GM18519 (cell line): ENCODE measurements around the gene IGF1R.

Experiments used
- ATAC-seq: cut with Tn5 transposase; IDR thresholded peaks from one replicate; pipeline ENCODE4 v1.9.1; 2021; ENCODE audit warnings: mild to moderate bottlenecking, moderate library complexity; ENCODE audit not compliant: unreplicated experiment, low FRiP score

The IGF1R gene

DNA sequence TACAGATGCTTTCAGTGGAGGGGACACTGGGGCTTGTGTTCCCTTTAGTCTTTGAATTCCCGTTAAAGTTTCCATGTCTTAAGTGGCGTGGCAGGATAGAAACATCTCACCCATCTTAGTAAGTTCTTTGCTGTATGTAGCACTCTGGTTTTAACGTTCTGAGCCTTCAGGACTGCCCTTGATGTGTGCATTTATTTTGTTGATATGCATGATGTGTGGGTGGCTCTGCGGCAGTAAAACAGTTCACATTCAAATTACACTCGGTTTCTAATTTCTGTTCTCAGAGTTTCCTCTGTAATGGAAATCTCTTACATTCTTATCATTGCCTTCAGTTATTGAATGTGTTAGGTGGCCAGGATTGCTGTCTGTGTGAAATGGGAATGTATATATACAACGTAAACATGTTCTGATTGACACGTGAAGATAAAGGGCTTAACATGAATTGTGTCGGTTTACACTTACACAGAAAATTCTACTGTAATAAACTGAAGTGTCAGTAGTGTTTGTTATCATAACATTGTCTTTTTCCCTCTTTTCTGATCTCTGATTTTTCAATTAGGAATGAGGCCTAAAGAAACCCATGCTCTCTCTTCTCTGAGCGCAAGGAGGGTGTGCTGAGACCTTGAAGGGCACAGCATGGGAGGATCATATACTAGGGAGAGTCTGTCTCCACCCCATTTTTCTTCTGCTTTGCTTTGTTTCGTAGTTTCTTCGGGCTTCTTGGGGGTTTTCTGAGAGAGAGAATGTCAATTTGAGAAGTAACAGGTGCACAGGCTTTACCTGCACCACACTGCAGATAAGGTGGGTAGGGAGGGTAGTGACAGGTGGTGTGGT is 51.5 kb downstream of the IGF1R start:
- no peak for ATAC-seq

DNA sequence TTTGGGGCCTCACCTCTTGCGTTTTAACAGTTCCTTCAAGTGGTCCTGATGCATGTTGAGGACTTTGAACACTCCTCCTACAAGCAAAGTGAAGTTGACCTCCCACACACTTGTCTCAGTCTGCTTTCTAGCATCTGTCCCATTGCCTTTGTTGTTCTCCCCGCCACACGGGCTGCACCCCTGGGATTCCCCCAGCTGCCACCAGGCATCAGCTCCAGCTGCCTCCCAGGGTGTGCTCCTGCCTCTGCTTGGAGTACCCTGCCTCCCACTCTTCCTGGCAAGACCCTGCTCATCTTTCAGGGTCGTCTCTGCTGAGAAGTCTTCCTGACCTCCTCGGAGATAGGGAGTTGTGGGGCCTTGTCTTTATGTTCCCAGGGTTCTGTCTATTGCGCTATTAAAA is 52.2 kb downstream of the IGF1R start:
- ATAC-seq = no peak

DNA sequence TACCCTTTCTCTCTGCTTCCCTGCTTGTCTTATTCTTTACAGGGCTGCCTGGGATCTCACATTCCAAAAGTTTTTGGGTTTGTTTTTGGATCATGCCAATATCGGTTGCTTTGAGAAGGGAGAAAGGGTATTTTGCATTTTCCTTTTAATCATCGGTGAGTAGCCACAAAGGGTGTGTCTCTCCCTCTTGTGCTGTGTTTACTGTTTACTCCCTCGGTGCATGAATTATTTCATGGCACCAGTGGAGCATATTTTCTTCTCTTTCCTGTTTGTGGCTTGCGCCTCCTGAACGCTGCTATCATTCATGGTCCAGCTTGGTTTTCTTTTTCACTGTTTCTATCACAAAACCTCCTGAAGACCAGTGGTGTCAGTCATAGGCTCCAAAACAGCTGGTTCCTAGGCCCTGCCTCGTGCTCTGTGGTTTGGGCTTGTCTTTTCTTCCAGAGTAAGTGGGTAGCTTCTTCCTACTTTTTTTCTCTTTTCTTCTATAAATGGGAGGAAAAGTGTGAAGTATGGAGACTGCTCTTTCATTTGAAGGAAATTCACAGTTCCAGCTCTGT is 54.9 kb downstream of the IGF1R start:
- no peak for ATAC-seq

DNA sequence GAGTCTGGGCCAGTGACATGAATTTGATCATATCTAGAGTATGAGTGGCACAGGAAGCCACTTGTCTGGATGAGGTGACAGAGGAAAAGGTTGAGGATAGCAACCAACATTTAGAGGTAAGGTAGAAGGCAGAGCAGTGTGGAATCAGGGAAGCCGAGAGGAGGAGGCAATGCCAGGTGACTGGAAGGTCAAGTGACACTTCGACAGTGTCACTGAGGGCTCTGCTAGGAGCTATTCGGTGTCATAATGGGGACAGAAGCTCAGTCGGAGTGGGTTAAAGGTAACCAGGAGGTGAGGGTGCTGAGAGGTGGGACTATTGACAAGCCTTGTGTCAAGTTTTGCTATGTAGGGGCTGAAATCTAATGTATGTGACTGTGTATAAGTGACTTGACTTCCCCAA is 56.7 kb downstream of the IGF1R start:
- ATAC-seq = no peak

DNA sequence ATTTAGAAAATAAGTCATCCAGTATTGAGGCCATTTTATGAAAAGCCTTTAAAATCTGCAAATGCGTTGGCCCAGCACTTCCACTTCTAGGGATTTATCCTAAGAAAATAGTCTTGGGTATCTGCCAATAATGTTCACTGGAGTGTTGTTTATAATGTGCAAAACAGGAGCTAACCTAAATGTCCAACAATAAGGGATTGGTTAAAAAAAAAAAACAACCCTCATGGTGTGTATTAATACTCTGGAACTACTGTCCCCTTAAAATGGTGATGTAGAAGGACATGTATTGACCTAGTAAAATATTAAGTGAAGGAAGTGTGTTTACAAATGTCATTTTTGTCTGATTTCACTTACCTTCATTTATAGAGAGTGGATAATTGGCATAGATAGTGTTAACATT is 58.0 kb downstream of the IGF1R start:
- no peak for ATAC-seq

DNA sequence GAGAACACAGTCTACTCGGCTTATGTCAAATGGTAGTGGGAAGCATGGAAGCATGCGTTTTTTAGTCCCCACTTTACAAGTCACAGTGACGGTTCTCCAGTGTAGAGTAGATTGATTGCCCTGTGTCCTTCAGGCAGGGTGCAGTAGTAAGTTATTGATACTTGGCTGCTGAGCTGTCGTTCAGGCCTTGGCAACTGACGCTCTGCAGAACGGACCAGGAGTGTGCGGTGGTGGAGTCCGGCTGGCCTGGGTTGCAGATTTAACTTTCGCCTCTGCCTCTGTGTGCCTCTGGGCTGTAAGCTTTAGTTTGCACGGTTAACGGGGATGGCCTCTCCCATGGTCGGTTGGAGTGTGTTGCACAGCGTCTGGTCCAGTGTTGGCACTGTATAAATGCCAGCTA is 58.6 kb downstream of the IGF1R start:
- no peak for ATAC-seq

DNA sequence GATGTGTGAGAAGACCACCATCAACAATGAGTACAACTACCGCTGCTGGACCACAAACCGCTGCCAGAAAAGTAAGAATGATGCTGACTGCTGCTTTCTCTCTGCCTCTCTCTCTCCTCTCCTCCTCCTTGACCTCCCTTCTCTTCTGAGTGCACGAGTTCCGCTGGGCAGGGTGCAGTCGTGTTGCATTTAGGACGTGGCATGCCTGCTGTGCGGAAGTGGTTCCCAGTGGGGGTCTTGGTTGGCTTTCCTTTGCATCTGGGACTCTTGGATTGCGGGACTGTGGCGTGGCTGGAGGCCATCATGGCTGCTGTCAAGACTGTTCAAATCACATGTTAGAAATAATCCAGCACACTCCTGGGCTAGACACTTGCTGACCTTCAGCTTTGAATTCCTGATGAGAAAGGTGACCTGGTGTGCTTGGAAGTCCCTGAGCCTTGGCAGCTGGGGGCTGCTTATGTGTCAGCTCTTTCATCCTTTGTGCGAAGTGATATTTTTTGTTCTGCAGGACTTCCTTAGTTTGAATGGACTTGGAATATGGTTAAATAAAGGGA is 59.8 kb downstream of the IGF1R start:
- no peak for ATAC-seq

DNA sequence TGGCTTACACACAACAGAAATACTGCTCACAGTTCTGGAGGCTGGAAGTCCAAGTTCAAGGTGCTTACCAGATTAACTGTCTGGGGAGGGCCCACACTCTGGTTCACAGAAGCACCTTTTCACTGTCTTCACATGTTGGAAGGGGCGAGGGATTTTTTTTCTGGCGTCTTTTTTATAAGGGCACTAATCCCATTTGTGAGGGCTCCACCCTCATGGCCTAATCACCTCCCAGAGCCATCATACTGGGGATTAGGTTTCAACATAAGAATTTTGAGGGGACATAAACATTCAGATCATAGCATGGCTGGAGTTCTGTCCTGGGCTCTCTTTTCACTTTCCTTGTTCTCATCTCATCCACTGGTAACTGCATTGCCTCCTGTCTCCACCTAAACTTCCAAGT is 63.5 kb downstream of the IGF1R start:
- ATAC-seq = no peak

DNA sequence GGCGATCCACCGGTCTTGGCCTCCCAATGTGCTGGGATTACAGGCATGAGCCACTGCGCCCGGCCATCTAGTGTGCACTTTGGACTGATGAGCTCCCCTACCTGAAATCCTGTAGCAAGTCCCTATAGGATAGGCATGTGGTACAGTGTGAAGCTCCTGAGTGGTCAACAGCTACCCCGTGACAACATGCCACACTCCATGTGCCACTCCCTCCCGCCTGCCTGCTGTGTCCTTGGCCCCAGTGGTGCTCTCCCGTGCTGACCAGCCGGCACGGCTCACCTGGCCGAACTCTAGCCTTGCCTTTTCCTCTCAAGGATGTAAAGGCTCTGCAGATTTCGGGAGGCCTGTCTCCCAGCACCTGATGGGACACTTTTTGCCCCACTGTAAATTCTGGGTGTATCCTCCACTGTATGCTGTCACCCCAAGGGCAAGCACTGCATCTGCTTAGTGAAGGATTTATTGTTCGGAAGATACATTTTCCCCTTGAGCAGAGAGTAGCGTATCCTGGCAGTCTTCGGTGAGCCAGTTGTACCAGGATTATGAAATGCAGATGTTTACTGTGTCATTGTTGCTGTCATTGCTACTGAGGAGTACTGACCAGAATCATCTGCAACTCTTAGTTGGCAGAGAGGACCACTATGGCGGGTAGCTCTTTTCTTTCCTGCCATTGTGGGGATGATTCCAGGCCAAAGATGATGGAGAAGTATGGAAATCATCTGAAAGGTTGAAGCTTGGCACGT is 64.7 kb downstream of the IGF1R start:
- ATAC-seq = no peak

DNA sequence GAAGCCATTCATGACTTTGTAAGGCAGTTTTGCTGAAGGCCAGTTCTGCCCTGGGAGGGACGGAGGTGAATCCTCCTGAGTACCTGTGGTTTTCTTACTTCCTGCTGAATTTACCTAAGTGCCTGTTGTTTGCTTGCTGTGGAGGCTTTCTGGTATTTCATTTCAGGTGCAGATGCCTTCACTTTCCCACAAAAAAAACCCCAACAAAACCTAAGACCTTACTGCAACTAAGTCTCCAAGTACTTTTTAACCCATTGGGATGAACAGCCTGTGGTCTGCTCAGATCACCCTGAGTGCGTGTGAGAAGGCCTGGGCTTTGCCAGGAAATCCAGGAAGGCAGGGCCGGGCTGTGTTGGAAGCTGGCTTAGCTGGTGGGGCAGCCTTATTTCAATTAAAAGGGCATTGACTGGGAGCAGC is 65.3 kb downstream of the IGF1R start:
- no peak for ATAC-seq

DNA sequence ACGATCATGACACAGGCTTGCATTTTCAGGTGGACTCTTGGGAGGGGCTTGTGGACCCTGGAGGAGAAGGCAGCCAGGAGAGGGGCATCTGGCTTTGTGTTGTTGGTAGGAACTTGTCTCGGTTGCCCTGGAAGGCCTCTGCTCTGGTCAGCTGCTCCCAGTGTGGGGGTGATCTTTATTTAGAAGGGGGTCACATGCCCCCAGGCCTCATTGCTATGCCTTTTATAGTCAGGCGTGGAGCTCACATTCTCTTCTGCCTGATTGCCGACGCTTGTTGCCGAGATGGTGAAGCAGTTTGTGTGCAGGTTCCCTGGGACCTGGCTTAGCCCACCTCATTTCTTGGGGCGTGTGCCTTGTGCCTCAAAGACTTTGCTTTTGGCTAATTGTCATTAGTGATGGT is 66.6 kb downstream of the IGF1R start:
- ATAC-seq = no peak

DNA sequence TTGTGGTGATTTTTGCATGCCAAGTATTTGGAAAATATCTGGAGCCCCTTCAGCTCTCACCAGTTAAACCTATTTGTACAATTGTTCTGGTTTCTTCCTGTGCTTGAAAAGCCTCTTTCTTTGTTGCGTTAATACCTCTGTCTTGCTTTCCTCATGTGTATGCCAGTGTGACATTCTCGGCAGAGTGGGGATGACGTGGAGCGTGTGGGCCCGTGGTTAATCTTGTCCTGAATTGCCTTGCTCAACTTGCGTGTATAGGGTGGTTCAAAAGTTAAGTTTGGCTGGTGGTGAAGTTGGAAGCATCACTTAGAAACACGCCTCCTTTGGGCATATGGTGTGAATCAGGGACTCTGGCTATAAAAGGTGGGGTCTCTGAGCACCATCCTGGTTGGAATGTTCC is 67.1 kb downstream of the IGF1R start:
- no peak for ATAC-seq

DNA sequence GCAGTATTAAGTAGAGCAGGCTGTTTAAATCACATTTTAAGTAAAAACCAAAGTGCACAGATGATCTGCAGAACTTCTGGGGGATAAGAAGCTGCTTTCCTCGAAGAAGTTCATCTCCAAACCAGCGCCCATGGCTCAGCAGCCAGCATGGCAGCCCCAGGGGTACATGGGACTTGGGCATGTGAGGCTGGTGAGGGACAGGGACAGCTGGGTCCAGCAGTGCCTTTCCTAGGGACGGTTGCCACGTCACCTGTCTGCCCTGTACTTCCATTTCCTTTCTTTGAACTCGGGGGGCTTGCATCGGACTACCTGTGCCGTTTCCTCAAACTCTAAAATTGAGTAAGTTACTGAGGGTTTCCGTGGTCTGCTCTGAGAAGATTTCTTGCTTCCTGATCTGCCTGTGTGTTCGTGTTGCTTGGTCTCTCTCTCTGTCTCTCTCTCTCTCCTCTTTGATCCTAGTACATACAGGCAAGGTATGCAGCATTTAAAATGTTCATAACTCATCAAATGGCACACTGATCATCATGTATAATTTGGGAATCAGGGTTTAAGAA is 67.6 kb downstream of the IGF1R start:
- no peak for ATAC-seq

DNA sequence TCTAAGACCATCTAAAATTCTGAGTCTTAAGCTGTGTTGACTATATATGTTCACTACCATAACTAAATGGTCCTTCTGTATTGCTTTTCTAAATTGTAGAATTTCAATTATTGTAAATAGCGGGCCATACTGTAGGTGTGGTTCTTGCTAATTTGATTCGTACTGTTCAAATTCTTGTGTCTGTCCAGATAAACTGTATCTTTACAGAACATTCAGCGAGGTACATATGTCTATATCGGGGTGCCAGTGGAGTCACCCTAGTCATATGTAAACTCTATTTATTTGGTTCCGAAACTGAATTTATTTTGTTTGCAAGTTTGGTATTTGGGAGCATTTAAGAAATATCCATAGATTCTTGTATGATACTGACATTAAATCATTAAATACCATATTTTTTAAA is 69.0 kb downstream of the IGF1R start:
- ATAC-seq = no peak

DNA sequence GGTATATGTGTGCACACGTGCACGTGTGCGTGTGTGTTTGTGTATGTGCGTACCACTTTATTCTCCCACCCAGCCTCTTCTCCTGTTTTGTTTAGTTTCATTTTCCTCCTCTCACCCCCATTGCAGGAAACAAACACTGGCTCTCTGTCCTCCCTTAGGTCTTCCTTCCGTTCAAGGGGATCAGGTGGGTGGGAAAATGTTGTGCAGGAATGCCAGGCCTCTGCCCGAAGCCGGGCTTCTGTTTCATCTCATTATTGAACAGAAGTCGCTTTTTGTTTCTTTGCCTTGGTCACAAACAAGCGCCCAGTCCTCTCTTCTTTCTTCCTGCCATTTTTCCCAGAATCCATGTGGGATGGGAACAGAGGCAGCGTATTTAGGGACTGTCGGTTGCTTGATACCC is 69.6 kb downstream of the IGF1R start:
- ATAC-seq = no peak

DNA sequence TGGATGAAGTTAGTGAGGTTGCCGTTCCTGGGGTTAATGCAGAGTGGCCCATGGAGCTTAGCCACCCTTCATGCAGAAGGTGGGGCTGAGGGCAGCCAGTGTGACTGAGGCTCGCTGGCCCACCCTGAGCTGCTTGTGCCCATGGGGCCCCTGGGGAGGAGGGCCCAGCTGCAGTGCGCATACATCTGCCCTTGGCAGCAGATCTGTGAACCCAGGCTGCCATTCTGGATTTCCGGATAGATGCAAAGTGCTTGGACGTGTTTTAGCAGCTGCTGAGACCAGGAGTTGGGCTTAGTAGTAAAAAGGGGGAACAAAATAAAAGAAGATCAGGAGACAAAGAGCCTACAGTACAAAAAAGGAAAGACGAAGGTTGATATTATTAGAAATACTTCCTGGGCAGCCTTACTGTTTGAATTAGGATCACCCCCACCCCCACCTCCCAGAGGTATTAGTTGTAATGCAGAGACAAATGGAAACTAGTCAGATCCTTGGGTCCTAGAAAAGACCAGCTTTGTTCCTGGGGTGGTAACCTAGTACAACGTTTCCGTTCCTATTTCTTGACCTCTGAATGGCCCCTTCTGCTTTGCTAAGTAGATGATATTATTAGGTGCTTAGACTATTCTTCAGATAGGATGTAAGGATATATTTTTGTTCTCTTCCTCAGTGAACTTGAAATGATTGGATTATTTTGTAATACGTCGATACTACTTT is 70.2 kb downstream of the IGF1R start:
- no peak for ATAC-seq

DNA sequence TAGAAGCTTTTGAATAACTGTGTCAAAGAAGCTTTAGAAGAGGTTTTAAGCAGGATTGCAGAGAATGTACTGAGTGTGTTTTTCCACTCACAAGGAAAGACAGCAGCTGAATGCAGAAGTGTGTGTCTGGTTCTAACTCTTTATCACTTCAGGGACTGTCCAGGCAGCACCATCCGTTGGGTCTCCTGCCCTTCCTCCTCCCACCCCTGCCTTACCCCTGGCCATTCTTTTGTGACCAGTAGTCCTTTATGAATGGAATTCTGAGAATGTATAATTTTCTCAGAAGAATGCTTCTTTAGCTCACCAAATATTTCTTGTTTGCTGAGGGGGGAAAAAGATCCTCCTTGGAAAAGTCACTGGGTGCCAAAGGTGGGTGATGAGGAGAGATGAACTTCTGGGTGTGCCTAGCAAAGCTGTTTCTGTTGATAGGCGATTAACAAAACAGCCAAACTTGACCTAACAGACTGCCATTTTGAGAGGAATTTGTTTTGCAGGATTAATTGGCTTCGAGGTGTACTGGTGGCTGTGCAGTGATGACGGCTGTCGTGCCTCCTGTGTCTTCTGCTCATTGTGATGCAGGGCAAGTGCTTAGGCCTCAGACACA is 70.9 kb downstream of the IGF1R start:
- no peak for ATAC-seq

DNA sequence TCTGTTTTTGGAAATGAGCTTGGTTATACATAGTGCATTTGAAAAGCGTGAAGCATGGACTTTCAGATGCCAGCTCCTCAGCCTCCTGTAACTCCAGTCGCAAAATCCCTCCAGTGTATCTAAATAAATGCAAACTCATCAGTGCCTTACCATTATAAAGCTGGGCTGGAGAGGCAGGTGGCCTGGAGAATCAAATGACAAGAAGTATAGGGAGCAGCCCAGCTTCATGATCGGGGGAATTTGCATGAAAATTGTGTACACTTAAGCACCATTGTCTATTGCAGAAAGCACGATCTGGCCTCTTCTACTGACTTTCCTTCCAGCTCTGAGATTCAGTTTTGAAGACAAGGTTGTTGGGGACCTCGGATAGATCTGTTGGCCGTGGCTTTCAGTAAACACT is 71.7 kb downstream of the IGF1R start:
- no peak for ATAC-seq

DNA sequence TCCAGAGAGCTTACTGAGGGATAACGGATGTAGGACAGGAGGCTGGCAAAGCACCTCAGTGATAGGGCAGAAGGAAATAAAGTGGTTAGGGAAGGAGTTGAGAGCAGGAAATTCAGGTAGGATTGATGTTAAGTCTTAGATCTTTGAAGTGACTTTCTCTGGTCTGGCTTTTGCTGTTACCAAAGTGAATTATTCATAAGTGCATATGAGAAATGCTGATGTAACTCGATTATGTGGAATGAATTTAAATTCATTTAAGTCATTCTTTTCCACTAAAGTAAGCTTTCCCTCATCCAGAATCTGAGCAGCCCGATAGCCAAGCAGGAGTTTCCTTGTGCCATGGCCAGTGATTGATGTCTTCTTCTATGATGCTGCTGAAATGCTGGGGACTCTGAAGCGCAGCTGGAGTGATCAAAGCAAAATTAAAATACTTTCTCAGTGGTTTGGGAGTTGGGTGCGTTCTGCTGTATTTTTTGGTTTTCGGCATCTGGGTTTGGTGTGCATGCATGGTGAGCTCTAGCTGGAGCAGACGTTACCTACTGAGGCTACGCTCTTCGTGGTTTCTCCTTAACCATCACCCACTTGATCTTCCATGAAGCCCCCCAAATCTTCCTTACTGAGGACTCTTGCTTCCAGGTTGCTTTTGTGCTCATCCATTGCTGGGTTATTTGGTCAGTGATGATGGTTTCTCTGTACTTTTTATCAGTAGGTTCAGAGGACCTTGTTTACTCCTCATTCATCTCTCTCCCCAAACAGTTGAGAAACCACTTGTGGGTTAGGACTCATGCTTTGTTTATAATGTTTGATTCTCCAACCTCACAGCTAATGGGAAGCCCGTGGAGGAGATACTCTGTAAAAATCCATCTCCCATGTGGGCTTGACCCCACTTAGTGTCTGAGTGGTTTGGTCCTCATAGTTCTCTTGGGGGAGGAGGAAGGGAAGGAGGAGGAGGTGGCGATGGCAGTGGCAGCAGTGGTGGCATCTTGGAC is 72.5 kb downstream of the IGF1R start:
- no peak for ATAC-seq
